ENCODE results near the gene NFATC1.

Gene NFATC1

DNA sequence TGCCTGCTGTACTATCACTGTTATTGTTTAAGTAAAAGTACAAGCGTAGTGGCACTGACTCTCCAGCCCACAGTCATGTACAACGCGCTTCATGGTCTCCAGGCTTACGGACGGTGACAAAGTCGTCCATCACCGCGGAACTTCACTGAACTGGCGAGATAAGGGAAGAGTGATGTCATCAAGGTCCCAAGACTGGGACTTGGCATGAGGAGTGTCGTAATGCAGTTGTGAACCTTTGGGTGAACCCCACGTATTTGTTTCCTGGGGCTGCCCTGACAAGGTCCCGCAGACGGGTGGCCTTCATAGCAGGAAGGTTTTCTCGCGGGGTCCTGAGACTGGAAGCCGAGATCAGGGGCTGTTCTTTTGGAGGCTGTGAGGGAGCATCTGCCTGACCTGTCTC, 17.3 kb downstream of the NFATC1 start:
- TF ChIP-seq, protein P1, sequence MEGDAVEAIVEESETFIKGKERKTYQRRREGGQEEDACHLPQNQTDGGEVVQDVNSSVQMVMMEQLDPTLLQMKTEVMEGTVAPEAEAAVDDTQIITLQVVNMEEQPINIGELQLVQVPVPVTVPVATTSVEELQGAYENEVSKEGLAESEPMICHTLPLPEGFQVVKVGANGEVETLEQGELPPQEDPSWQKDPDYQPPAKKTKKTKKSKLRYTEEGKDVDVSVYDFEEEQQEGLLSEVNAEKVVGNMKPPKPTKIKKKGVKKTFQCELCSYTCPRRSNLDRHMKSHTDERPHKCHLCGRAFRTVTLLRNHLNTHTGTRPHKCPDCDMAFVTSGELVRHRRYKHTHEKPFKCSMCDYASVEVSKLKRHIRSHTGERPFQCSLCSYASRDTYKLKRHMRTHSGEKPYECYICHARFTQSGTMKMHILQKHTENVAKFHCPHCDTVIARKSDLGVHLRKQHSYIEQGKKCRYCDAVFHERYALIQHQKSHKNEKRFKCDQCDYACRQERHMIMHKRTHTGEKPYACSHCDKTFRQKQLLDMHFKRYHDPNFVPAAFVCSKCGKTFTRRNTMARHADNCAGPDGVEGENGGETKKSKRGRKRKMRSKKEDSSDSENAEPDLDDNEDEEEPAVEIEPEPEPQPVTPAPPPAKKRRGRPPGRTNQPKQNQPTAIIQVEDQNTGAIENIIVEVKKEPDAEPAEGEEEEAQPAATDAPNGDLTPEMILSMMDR (IDR thresholded peaks at IDR 0.05; ENCODE audit: low read depth, low read length), result no peak
- no peak overlapping the region for H3K4me3 ChIP-seq (ENCODE audit: low read depth, low read length)

DNA sequence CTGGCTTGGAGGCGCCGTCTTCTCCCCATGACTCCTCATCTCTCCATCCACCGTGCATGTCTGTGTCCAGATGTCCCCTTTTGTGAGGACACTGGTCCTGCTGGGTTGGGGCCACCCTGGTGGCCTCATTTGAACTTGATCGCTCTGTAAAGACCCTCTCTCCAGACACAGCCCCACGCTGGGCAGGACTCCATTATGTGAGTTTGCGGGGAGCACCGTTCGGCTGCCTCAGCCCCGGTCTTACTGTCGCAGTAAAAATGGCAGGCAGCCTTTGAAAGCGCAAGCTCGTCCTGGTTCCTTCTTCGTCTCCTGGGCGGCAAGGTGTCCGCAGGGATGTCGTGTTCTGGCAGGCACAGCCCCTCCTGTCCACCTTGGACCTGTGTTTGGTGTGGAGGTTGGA, 17.7 kb downstream of the NFATC1 start:
- TF ChIP-seq, protein P1 (IDR thresholded peaks at IDR 0.05; ENCODE audit: low read depth, low read length), result no peak
- H3K4me3 ChIP-seq (ENCODE audit: low read depth, low read length), result no peak overlapping the region

GRCh38 chr18:79413901-79414300, 18.2 kb downstream of the NFATC1 start:
- TF ChIP-seq, protein P1 (IDR thresholded peaks at IDR 0.05; ENCODE audit: low read depth, low read length), result no peak
- H3K4me3 ChIP-seq (ENCODE audit: low read depth, low read length), result no peak overlapping the region

DNA sequence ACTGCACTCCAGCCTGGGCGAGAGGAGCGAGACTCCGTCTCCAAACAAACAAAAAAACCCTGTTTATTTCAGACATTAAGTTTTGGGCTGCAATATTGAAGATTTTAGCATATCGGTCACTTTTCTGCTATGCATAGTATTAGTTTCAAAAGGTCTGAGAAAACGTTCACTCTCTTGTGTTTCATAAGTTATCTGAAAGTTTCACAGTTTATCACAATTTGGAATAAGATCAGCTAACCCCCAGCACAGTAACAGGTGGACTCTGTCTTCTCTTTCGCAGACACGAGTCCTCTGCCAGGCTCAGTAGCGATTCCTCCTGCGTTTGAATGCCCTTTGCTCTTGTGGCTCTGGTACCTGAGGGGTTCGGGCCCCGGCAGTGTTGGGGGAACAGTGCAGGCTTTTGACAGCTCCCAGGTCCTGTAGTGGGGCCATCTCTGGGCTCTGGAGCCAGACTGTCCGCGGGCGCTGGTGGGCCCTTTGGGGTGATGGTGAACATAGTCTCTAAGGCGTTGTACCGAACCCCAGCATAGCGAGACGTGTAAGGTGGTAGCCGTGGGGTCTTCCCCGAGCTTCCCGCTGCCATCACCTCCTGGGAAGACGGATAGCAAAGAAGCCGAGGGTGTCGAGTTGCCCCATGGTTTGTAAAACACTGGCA, 20.4 kb downstream of the NFATC1 start:
- TF ChIP-seq, protein P1 (IDR thresholded peaks at IDR 0.05; ENCODE audit: low read depth, low read length), result no peak
- no peak overlapping the region for H3K4me3 ChIP-seq (ENCODE audit: low read depth, low read length)

DNA sequence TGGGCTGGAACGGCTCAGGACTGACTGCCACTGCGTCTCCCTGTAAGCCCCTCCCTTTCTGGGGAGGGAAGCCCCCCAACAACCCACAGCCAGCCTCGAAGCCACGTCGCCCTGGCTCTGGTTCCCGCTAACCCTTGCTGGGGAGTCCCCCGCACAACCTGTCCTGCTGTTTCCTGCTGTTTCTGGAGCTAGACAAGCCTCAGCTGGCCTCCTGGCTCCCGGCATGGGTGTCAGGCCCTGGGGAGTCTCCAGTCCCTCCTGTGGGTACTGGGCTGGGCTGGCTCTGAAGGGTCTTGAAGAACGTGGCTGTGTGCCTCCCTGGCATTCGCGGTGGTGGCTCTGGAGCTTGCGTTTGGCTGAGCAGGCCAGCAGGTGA, 20.9 kb downstream of the NFATC1 start:
- TF ChIP-seq, protein P1 (IDR thresholded peaks at IDR 0.05; ENCODE audit: low read depth, low read length), result no peak
- H3K4me3 ChIP-seq (ENCODE audit: low read depth, low read length), result no peak overlapping the region

- H3K4me3 ChIP-seq (ENCODE audit: low read depth, low read length), result no peak overlapping the region
- TF ChIP-seq, protein P1 (IDR thresholded peaks at IDR 0.05; ENCODE audit: low read depth, low read length), result no peak
These were observed 22.5 kb downstream of the NFATC1 start for GRCh38 chr18:79418236-79418635.

- TF ChIP-seq, protein P1 (IDR thresholded peaks at IDR 0.05; ENCODE audit: low read depth, low read length), result no peak
- H3K4me3 ChIP-seq (ENCODE audit: low read depth, low read length), result no peak overlapping the region
These were observed 22.9 kb downstream of the NFATC1 start for GRCh38 chr18:79418642-79419041.
